ENCODE data around the gene RBL2.
A peak's percentile ranks its signal among the peaks of the same experiment; 100 is the strongest.

Gene RBL2

DNA sequence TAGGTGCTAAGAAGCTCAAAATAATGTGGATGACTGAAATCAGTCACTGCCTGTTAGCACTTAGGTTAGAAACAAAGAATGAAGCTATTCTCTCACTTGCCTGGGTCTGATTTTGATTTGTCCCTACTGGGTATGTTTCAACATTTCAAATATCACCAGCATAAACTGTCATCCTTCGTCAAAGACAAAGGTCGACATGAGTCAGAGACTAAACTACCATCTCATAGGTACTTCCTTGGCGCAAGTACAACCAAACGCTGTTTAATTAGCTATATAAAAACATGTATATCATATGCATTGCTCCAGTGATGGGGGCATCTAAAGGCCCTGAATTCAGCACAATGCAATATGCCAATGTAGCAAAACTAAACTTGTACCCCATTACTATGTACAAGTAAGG is 64.7 kb downstream of the RBL2 start:
- H3K27ac ChIP-seq, result no peak overlapping the region
- H2AFZ ChIP-seq (ENCODE audit: low read depth), result no peak overlapping the region
- no peaks in the 10 kb centered on the region for H3K36me3 ChIP-seq (ENCODE audit: insufficient read depth)
- TF ChIP-seq, protein P1, sequence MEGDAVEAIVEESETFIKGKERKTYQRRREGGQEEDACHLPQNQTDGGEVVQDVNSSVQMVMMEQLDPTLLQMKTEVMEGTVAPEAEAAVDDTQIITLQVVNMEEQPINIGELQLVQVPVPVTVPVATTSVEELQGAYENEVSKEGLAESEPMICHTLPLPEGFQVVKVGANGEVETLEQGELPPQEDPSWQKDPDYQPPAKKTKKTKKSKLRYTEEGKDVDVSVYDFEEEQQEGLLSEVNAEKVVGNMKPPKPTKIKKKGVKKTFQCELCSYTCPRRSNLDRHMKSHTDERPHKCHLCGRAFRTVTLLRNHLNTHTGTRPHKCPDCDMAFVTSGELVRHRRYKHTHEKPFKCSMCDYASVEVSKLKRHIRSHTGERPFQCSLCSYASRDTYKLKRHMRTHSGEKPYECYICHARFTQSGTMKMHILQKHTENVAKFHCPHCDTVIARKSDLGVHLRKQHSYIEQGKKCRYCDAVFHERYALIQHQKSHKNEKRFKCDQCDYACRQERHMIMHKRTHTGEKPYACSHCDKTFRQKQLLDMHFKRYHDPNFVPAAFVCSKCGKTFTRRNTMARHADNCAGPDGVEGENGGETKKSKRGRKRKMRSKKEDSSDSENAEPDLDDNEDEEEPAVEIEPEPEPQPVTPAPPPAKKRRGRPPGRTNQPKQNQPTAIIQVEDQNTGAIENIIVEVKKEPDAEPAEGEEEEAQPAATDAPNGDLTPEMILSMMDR (conservative IDR thresholded peaks at IDR 0.05; ENCODE audit: low read depth, low read length), result no peak
- no peaks in the 10 kb centered on the region for H4K20me1 ChIP-seq (ENCODE audit: insufficient read depth)
- H3K4me3 ChIP-seq (IDR thresholded peaks at IDR 0.05; ENCODE audit: insufficient read depth, low read depth, low read length), result no peak overlapping the region
- H3K4me1 ChIP-seq (ENCODE audit: low read depth, poor library complexity, severe bottlenecking), result peaks cover 10% of the 10 kb centered on the region
- H3K27me3 ChIP-seq (ENCODE audit: insufficient read depth, low read depth), result no peaks in the 10 kb centered on the region
- no peak overlapping the region for H3K4me2 ChIP-seq
- H3K79me2 ChIP-seq (ENCODE audit: insufficient read depth, low read depth), result peaks cover 8% of the 10 kb centered on the region; the same call in 1 of the 2 replicates
- H3K9ac ChIP-seq, result no peak overlapping the region

GRCh38 chr16:53501216-53501859 is 67.1 kb downstream of the RBL2 start:
- TF ChIP-seq, protein P1 (conservative IDR thresholded peaks at IDR 0.05; ENCODE audit: low read depth, low read length), result no peak
- H4K20me1 ChIP-seq (ENCODE audit: insufficient read depth), result no peaks in the 10 kb centered on the region
- no peaks in the 10 kb centered on the region for H3K36me3 ChIP-seq (ENCODE audit: insufficient read depth)
- no peaks in the 10 kb centered on the region for H3K27me3 ChIP-seq (ENCODE audit: insufficient read depth, low read depth)
- H2AFZ ChIP-seq (ENCODE audit: low read depth), result no peak overlapping the region
- H3K9ac ChIP-seq, result no peak overlapping the region
- peaks cover 8% of the 10 kb centered on the region; the same call in 1 of the 2 replicates for H3K79me2 ChIP-seq (ENCODE audit: insufficient read depth, low read depth)
- H3K4me1 ChIP-seq (ENCODE audit: low read depth, poor library complexity, severe bottlenecking), result peaks cover 17% of the 10 kb centered on the region
- no peak overlapping the region for H3K4me3 ChIP-seq (IDR thresholded peaks at IDR 0.05; ENCODE audit: insufficient read depth, low read depth, low read length)
- H3K27ac ChIP-seq, result no peak overlapping the region
- H3K4me2 ChIP-seq, result peak overlapping the region; percentile 53; the same call in 1 of the 2 replicates

- H3K79me2 ChIP-seq (ENCODE audit: insufficient read depth, low read depth), result peaks cover 8% of the 10 kb centered on the region; the same call in 1 of the 2 replicates
- H3K9ac ChIP-seq, result peak within 1 kb of the TSS; percentile 59; the same call in 1 of the 2 replicates
- H3K27ac ChIP-seq, result peak within 1 kb of the TSS; percentile 51; the same call in 1 of the 2 replicates
- no peaks in the 10 kb centered on the region for H3K27me3 ChIP-seq (ENCODE audit: insufficient read depth, low read depth)
- peak within 1 kb of the TSS; percentile 67 for H3K4me2 ChIP-seq
- H2AFZ ChIP-seq (ENCODE audit: low read depth), result peak within 1 kb of the TSS; percentile 79
- TF ChIP-seq, protein P1 (conservative IDR thresholded peaks at IDR 0.05; ENCODE audit: low read depth, low read length), result no peak
- no peaks in the 10 kb centered on the region for H4K20me1 ChIP-seq (ENCODE audit: insufficient read depth)
- no peaks in the 10 kb centered on the region for H3K36me3 ChIP-seq (ENCODE audit: insufficient read depth)
- no peak within 1 kb of the TSS for H3K4me3 ChIP-seq (IDR thresholded peaks at IDR 0.05; ENCODE audit: insufficient read depth, low read depth, low read length)
- H3K4me1 ChIP-seq (ENCODE audit: low read depth, poor library complexity, severe bottlenecking), result peaks cover 17% of the 10 kb centered on the region
Observed at GRCh38 chr16:53502331-53503269, 68.3 kb downstream of the RBL2 start, which contains the start of gene AKTIP. Gene AKTIP (minus strand): TSS chr16:53503209. CDS start chr16:53500259, 2,950 bp downstream.

DNA sequence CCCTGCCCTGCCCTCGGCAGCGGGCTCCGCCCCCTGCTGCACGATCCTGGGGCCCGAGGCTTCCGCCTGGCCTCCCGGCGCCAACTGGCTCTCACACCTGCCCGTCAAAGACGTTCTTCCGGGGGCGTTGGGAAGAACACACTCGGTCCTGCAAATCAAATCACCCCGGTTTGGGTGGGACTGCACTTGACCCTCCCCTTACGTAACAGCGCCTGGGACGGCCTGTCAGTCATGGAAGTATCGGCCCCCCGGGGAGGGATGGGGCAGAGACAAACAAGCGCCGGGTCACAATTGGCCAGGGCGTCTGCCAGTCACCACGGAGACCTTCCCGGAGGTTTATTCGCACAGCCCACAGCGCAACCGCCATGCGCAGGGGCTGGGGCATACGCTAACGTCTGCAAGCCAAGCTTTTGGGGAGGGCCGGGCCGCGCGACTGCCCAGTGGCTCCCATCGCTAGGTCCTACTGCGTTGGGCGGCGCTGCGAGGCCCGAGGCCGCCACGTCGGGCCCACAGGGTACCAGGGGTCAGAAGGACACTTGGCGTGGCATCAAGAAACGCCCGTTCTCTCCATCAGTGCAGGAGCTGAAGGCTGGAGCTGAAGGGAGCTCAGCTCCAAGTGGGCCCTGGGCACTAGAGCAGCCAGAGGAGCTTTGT is 69.1 kb downstream of the RBL2 start:
- no peaks in the 10 kb centered on the region for H3K36me3 ChIP-seq (ENCODE audit: insufficient read depth)
- H3K4me2 ChIP-seq, result peak overlapping the region; percentile 67; the same call in 1 of the 2 replicates
- no peaks in the 10 kb centered on the region for H3K27me3 ChIP-seq (ENCODE audit: insufficient read depth, low read depth)
- H3K4me3 ChIP-seq (IDR thresholded peaks at IDR 0.05; ENCODE audit: insufficient read depth, low read depth, low read length), result no peak overlapping the region
- peak overlapping the region; percentile 75 for H2AFZ ChIP-seq (ENCODE audit: low read depth)
- H3K27ac ChIP-seq, result peak overlapping the region; percentile 51; the same call in 1 of the 2 replicates
- peaks cover 17% of the 10 kb centered on the region for H3K4me1 ChIP-seq (ENCODE audit: low read depth, poor library complexity, severe bottlenecking)
- H4K20me1 ChIP-seq (ENCODE audit: insufficient read depth), result no peaks in the 10 kb centered on the region
- TF ChIP-seq, protein P1 (conservative IDR thresholded peaks at IDR 0.05; ENCODE audit: low read depth, low read length), result no peak
- H3K79me2 ChIP-seq (ENCODE audit: insufficient read depth, low read depth), result peaks cover 8% of the 10 kb centered on the region; the same call in 1 of the 2 replicates
- H3K9ac ChIP-seq, result peak overlapping the region; percentile 59; the same call in 1 of the 2 replicates

All from KMS-11 (cell line).